ENCODE measurements around the gene ARHGEF17. TPM values are rescaled to one million over a fixed set of nuclear protein-coding genes. Genes with fewer than 3 reads are reported as not detected.

ARHGEF17 gene, protein sequence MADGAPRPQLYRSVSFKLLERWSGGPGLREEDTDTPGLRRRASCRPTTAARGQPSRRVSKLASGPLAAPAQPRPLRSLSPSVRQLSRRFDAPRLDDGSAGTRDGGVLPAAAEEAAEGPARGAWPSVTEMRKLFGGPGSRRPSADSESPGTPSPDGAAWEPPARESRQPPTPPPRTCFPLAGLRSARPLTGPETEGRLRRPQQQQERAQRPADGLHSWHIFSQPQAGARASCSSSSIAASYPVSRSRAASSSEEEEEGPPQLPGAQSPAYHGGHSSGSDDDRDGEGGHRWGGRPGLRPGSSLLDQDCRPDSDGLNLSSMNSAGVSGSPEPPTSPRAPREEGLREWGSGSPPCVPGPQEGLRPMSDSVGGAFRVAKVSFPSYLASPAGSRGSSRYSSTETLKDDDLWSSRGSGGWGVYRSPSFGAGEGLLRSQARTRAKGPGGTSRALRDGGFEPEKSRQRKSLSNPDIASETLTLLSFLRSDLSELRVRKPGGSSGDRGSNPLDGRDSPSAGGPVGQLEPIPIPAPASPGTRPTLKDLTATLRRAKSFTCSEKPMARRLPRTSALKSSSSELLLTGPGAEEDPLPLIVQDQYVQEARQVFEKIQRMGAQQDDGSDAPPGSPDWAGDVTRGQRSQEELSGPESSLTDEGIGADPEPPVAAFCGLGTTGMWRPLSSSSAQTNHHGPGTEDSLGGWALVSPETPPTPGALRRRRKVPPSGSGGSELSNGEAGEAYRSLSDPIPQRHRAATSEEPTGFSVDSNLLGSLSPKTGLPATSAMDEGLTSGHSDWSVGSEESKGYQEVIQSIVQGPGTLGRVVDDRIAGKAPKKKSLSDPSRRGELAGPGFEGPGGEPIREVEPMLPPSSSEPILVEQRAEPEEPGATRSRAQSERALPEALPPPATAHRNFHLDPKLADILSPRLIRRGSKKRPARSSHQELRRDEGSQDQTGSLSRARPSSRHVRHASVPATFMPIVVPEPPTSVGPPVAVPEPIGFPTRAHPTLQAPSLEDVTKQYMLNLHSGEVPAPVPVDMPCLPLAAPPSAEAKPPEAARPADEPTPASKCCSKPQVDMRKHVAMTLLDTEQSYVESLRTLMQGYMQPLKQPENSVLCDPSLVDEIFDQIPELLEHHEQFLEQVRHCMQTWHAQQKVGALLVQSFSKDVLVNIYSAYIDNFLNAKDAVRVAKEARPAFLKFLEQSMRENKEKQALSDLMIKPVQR (N-terminal part only)
- total RNA-seq = 56.5 TPM
- long read RNA-seq, full-length matches to known transcripts = 13 of 63 reads
- long read RNA-seq, partial matches to known transcripts = 35 of 63 reads
- long read RNA-seq, other reads (novel, unspliced or antisense) = 15 of 63 reads

DNA sequence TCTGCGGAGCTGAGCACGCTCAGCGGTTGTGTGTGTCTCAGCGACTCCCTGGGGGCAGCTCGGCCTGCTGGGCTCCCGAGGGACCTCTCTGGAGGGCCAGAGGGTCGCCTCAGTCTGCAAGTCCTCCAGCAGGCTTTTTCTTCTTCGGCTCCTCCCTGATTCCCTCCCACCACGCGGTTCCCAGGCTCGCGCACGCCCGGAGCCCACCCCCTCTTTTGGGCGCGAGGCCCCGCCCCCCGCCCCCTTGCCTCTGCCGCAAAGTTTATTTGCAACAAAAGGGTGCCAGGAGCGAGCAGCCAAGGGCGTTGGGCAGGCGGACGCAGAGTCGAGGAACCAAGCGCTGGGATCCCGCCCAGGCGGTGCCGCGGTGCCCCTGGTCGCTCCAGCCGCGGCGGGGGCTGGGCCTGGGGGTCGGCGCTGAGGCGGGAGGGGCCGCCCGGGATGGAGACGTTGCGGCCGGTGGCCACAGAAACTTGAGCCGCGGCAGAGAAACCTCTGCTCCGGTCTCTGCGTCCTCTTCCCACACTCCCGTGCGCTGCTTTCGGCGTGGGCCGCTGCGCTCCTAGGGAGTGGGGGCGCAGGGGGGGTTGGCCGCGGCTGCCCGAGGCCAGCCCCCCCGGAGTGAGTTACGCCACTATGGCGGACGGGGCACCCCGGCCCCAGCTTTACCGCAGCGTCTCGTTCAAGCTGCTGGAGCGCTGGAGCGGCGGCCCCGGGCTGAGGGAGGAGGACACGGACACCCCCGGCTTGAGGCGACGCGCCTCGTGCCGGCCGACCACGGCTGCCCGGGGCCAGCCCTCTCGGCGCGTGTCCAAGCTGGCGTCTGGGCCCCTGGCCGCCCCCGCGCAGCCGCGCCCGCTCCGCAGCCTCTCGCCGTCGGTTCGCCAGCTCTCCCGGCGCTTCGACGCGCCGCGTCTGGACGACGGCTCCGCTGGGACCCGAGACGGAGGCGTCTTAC is at the start of gene ARHGEF17:
ARHGEF17 (plus strand) TSS at position 274 of the 958 bp plus-strand sequence; CDS start at position 637, 363 bp downstream.
- DNase-seq = peak; percentile 79
- H3K27me3 ChIP-seq (ENCODE audit: low read depth) = no peaks in the 10 kb centered on the region
- H3K36me3 ChIP-seq = no peaks in the 10 kb centered on the region
- H3K27ac ChIP-seq = peak within 1 kb of the TSS; percentile 98
- TF ChIP-seq, protein P1, sequence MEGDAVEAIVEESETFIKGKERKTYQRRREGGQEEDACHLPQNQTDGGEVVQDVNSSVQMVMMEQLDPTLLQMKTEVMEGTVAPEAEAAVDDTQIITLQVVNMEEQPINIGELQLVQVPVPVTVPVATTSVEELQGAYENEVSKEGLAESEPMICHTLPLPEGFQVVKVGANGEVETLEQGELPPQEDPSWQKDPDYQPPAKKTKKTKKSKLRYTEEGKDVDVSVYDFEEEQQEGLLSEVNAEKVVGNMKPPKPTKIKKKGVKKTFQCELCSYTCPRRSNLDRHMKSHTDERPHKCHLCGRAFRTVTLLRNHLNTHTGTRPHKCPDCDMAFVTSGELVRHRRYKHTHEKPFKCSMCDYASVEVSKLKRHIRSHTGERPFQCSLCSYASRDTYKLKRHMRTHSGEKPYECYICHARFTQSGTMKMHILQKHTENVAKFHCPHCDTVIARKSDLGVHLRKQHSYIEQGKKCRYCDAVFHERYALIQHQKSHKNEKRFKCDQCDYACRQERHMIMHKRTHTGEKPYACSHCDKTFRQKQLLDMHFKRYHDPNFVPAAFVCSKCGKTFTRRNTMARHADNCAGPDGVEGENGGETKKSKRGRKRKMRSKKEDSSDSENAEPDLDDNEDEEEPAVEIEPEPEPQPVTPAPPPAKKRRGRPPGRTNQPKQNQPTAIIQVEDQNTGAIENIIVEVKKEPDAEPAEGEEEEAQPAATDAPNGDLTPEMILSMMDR (IDR thresholded peaks at IDR 0.05) = no peak
- intact Hi-C loops (cut with DNase I) = no loop called here
- H3K4me1 ChIP-seq = peaks cover 38% of the 10 kb centered on the region
- peak within 1 kb of the TSS; percentile 78 for H3K4me3 ChIP-seq
- no peaks in the 10 kb centered on the region for H3K9me3 ChIP-seq
- ATAC-seq = peak; percentile 58 to 62

DNA sequence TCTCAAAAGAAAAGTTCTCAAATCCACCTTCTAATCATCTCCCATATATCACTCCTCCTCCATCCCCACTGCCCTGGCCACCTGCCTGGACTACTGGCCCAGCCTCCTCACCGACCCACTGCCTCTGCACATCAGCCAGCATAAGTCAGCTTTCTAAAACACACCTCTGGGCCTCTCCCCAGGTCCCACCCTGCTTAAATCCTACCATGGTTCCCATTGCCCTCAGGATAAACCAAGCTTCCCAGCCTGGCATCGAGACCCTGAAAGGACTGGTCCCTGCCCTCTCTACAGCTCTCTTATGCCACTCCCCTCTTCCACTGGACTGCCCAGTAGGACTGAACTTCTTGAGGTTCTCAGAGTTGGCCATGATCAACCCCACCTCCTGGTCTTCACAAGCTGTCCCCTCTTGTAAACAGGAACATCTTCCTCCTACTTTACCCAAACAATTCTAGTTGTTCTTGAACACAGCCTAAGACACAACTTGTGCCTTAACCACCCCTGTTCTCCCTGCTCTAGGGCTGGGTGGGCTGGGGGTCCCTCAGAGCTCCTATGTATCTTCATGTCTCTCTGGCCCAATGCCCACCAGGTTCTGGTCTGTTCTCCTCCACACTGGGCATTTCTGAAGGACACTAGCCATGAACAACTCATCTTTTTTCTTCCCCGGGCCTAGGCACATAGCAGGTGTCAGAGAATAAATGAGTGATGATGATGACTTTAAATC is 48.5 kb upstream of the ARHGEF17 start:
- Histone ChIP-seq H3K9me3 (no peaks in the 10 kb centered on the region), H3K27ac (no peak overlapping the region), H3K36me3 (no peaks in the 10 kb centered on the region), H3K4me1 (peaks cover 21% of the 10 kb centered on the region), H3K27me3 (ENCODE audit: low read depth) (peaks cover 9% of the 10 kb centered on the region), H3K4me3 (no peak overlapping the region)
- no peak for DNase-seq
- intact Hi-C loops (cut with DNase I) = no loop called here
- no peak for ATAC-seq
- TF ChIP-seq, protein P1 (IDR thresholded peaks at IDR 0.05) = no peak

DNA sequence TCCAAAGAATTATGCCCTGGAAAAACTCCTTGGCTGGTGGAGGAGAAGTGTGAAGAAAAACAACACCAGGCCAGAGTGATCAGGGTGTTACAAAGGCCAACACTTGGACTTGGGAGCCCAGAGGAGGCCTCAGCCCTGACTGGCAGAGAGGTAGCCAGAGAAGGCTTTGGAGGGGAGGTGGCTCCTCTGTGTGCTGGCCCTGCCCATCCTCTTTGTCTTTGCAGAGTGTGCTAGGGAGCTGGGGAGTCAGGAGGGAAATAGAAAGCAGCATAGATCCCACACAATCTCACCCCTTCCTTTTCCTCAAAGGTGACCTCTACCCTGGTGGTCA is 48.0 kb upstream of the ARHGEF17 start:
- TF ChIP-seq, protein P1 (IDR thresholded peaks at IDR 0.05) = no peak
- no peak for ATAC-seq
- no peak overlapping the region for H3K4me3 ChIP-seq
- no peak for DNase-seq
- peaks cover 23% of the 10 kb centered on the region for H3K4me1 ChIP-seq
- H3K36me3 ChIP-seq = no peaks in the 10 kb centered on the region
- H3K27ac ChIP-seq = no peak overlapping the region
- intact Hi-C loops (cut with DNase I) = no loop called here
- no peaks in the 10 kb centered on the region for H3K9me3 ChIP-seq
- peaks cover 14% of the 10 kb centered on the region for H3K27me3 ChIP-seq (ENCODE audit: low read depth)

DNA sequence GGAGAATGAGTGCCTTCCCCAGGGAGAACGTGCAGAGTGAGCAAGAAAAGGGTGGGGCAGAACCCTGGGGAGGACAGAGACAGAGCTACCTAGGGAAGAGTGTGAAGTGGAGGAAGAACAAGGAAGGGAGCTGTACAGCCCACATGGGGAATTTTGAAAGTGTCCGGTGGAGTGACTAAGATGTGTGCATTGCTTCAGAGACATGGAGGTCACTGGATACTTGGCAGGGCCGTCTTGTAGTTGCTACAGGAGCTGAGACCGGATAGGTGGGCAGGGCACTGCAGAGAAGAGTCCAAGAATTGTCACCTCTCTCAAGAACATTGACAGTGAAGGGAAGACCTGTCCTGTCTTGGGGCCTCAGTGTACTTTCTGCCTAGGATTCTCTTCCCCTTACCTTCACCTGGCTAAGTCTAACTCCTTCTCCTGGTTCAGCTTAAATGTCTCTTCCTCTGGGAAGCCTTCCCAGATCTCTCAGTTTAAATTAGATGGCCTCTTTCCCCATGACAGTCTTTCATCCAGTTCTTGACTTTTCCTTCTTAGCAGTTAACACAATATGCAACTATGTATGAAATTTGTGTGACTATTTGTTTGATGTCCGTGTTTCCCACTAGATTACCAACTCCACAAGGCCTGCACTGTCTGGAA is 45.1 kb upstream of the ARHGEF17 start:
- ATAC-seq (no peak), DNase-seq (no peak)
- H3K27me3 ChIP-seq (ENCODE audit: low read depth) = peaks cover 22% of the 10 kb centered on the region
- intact Hi-C loops (cut with DNase I) = no loop called here
- no peak overlapping the region for H3K4me3 ChIP-seq
- TF ChIP-seq, protein P1 (IDR thresholded peaks at IDR 0.05) = no peak
- peaks cover 14% of the 10 kb centered on the region for H3K4me1 ChIP-seq
- H3K36me3 ChIP-seq = no peaks in the 10 kb centered on the region
- no peak overlapping the region for H3K27ac ChIP-seq
- no peaks in the 10 kb centered on the region for H3K9me3 ChIP-seq
